Psoas muscle (tissue), 8 donors: ENCODE data around the gene DENND1B. TPM values are rescaled to one million over a fixed set of nuclear protein-coding genes. Genes with fewer than 3 reads are reported as not detected.

Experiments used
- ATAC-seq, 4 donors: fragments of 200-7000 bp; cut with Tn5 transposase; one replicate each; pipeline ENCODE4 v1.9.1; 2020; ENCODE audit warnings: moderate library complexity in 3 of 4, mild to moderate bottlenecking in 2 of 4
- DNase-seq, 2 donors: peaks; one replicate each; pipeline ENCODE4 v3.0.0-alpha.2; 2020
- H3K27ac ChIP-seq: fragments of 200-600 bp; one replicate; pipeline ENCODE4 v1.8.0; 2022
- H3K27me3 ChIP-seq, 3 donors: fragments of 200-600 bp in 1 of 3; one replicate each; pipeline versions ENCODE4 v1.6.1 to v1.8.0; 2013 to 2022; ENCODE audit warnings: low read length in 2 of 3, mild to moderate bottlenecking in 2 of 3, moderate library complexity in 1 of 3; ENCODE audit not compliant: insufficient read depth in 3 of 3
- H3K36me3 ChIP-seq, 2 donors: fragments of 200-600 bp in 1 of 2; one replicate each; pipeline versions ENCODE4 v1.6.1 to v1.8.0; 2013 to 2022; ENCODE audit warnings: low read depth in 1 of 2, mild to moderate bottlenecking in 1 of 2, moderate library complexity in 1 of 2; ENCODE audit not compliant: insufficient read depth in 1 of 2
- H3K4me1 ChIP-seq: fragments of 200-600 bp; one replicate; pipeline ENCODE4 v1.8.0; 2022
- H3K4me3 ChIP-seq: fragments of 200-600 bp; one replicate; pipeline ENCODE4 v1.8.0; 2022; ENCODE audit warnings: mild to moderate bottlenecking
- H3K9me3 ChIP-seq: fragments of 200-600 bp; one replicate; pipeline ENCODE4 v1.8.0; 2022
- WGBS, 3 donors: extraction: QIAGEN DNeasy Blood & Tissue Kit; methylation state at CpG; one replicate each; pipeline versions ENCODE4 v1.1.6 to v1.1.7; 2013; 5-methylcytosine and 5-hydroxymethylcytosine counted together
- intact Hi-C, 2 donors: fragments of 100-400 bp; cut with DNase I; formaldehyde crosslinking; loops; one replicate each; pipeline versions ENCODE4 v1.11.0 to v1.14.2; 2022
- polyA plus RNA-seq, 3 donors: library from polyadenylated mRNA; stranded (reverse); fragments of 200-250 nt; gene quantifications; one replicate each; pipeline ENCODE4 v1.2.3, GENCODE V29; 2013
- total RNA-seq, 4 donors: library from RNA; stranded (reverse); fragmentation: NEBNext Ultra II Directional in 2 of 4; extraction: Animal tissue kit (Norgen Biotek cat#: 25700) in 2 of 4; gene quantifications; one replicate each; pipeline versions ENCODE4 v1.2.1 to v1.2.4, GENCODE V29; 2021 to 2023
- TF ChIP-seq, protein P1 (sequence below): fragments of 200-600 bp; IDR thresholded peaks from one replicate; pipeline ENCODE4 v1.8.0; 2022; ENCODE audit warnings: antibody characterized with exemption
- donor health status: healthy with polysubstance abuse.
- donor health status: DM: no; HTN: no; CAD: no; lungs with moderate emphysema.
- donor health status: Bipolar disorder and iron deficiency.
- donor health status: healthy.
- donor health status: DM: yes; HTN: yes; CAD: no.
- donor health status: DM: no; HTN: no; CAD: no.
- donor health status: DM: no; HTN: no; CAD: no.
- donor health status: DM: yes; HTN: yes; CAD: no.

DENND1B gene
- total and polyA plus RNA-seq, 7 donors = 1.4 to 11.5 (median 6.2) TPM

DNA sequence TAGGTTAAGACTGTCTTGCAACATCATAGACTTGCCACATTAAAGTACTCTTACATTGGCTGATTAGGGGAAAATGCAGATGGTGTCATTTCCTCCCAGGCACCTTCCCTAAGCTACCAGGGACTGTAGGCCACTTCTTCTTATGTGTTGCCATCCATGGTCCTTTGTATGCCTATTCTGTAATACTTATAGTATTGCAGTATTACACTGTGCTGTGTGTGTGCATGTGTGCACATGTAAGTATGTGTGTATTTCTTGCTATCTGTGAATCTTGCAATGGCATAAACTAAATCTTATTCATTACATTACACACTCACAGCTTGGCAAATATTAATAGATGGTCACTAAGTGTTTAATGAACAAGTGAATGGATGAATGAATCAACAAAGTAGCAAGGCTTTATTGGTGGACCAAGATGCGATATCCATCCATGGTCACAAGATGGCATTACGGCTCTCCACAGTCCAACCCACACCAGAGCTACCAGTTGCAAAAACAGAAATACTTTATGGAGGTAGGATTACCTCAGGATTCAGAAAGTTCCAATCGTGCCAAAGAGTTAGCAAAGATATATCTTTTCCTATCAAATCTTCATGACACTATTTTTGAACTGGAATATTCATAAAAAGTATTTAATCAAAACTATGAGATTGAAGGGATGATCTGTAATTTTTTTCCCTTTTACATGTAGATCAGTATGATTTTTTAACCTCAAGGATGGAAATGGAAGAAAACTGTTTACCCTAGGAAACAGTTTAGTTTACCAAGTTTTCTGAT, 160.2 kb downstream of the DENND1B start:
- TF ChIP-seq, protein P1, sequence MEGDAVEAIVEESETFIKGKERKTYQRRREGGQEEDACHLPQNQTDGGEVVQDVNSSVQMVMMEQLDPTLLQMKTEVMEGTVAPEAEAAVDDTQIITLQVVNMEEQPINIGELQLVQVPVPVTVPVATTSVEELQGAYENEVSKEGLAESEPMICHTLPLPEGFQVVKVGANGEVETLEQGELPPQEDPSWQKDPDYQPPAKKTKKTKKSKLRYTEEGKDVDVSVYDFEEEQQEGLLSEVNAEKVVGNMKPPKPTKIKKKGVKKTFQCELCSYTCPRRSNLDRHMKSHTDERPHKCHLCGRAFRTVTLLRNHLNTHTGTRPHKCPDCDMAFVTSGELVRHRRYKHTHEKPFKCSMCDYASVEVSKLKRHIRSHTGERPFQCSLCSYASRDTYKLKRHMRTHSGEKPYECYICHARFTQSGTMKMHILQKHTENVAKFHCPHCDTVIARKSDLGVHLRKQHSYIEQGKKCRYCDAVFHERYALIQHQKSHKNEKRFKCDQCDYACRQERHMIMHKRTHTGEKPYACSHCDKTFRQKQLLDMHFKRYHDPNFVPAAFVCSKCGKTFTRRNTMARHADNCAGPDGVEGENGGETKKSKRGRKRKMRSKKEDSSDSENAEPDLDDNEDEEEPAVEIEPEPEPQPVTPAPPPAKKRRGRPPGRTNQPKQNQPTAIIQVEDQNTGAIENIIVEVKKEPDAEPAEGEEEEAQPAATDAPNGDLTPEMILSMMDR = peak; percentile 64
- no peaks in the 10 kb centered on the region for H3K27me3 ChIP-seq
- H3K4me1 ChIP-seq = peaks cover 16% of the 10 kb centered on the region
- no peak overlapping the region for H3K4me3 ChIP-seq
- ATAC-seq (peak; percentile 71 to 90 (median 80)), DNase-seq (no peak)
- H3K27ac ChIP-seq = no peak overlapping the region
- intact Hi-C loops = loop anchor here (5.0 to 10.0 kb wide), 3 partner anchors 252 to 850 kb away; no protein-coding TSS in a partner anchor
- H3K9me3 ChIP-seq = no peaks in the 10 kb centered on the region
- WGBS, 3 donors = 30 to 47% (median 33%) methylated on average over 3 of the region's 3 CpGs
- H3K36me3 ChIP-seq = no peaks in the 10 kb centered on the region

DNA sequence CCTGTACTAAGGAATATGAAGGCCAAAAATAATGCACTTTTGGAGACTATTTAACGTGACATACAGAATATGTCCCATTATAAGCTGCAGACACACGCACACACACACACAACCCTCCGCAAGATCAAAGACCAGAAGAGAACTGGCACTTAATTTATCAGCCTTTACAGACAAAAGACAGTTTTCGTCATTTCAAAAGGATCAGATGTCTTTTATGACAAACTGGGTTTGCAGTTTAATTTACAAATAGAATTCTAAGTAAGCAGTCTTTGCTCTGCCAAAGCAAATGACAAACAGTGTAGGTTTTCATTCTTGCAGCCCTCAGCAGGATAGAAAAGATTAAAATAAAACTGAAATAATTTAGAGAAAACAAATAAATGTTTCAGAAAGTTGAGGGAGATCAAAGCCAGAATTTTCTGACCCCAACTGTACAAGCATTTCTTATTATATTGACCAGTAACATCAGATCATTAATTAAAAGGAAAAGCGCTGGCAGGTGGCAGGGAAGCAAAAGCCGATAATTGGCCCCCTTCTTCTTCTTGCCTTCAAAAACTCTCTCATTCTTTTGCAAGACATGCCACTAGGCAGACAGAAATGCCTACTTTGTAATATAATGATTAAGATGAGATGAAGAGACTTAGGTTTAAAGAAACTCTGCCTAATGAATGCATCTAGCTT, 169.0 kb downstream of the DENND1B start:
- Histone ChIP-seq H3K36me3 (no peaks in the 10 kb centered on the region), H3K4me1 (no peaks in the 10 kb centered on the region), H3K4me3 (no peak overlapping the region), H3K27me3 (no peaks in the 10 kb centered on the region), H3K9me3 (no peaks in the 10 kb centered on the region), H3K27ac (no peak overlapping the region)
- intact Hi-C loops = no loop called here
- no peak for ATAC-seq
- TF ChIP-seq, protein P1 = no peak
- WGBS, 3 donors = 93 to 96% (median 94%) methylated on average over 6 of the region's 6 CpGs
- no peak for DNase-seq

DNA sequence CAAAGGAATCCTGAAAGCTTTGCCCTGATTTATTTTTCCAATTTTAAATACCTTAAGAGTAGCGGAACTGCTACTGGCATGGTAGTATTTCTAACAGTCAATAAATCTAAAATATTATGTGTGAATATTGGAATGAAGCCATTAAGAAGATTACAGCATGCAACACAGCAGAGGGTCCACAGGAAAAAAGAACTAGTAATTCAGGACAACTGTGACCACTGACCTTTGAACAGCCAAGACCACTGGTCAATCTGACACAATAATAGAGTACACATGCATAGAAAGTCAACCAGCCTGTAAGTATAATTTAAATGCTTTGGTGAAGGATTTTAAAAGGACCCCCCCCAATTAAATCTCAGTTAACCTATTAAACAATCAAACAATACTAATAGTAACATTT, 171.0 kb downstream of the DENND1B start:
- TF ChIP-seq, protein P1 = no peak
- H3K27me3 ChIP-seq = no peaks in the 10 kb centered on the region
- no peak overlapping the region for H3K4me3 ChIP-seq
- H3K36me3 ChIP-seq = peaks cover 0 to 2% of the 10 kb centered on the region in 2 donors
- intact Hi-C loops = no loop called here
- no peaks in the 10 kb centered on the region for H3K4me1 ChIP-seq
- H3K27ac ChIP-seq = no peak overlapping the region
- WGBS, 3 donors = 71 to 93% (median 71%) methylated on average over 1 of the region's 1 CpG
- no peak for DNase-seq
- no peaks in the 10 kb centered on the region for H3K9me3 ChIP-seq
- no peak for ATAC-seq

DNA sequence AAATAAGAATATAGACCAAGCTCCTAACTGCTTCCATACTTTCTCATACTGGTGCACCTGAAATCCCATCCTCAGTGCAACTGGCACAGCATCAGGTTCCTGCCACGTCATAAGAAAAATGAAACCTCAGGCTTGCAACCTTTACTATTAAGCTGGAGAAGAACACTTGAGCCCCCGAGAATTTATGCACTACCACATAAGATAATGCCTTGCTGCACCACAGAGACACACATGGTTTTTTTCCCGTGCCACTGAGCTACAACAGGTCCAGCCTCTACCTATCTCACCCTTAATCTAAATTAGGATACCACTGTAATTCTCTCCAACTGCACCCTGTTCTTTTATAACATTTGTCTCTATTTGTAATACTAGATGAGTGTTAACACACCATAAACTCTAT, 174.5 kb downstream of the DENND1B start:
- DNase-seq (no peak), ATAC-seq (peak in 1 of 4 donors; percentile 32)
- H3K36me3 ChIP-seq = peaks cover 0 to 2% of the 10 kb centered on the region in 2 donors
- H3K27ac ChIP-seq = no peak overlapping the region
- H3K4me1 ChIP-seq = no peaks in the 10 kb centered on the region
- intact Hi-C loops = no loop called here
- H3K9me3 ChIP-seq = no peaks in the 10 kb centered on the region
- H3K4me3 ChIP-seq = no peak overlapping the region
- 32 to 57% (median 35%) methylated on average over 3 of the region's 3 CpGs for WGBS, 3 donors
- no peaks in the 10 kb centered on the region for H3K27me3 ChIP-seq
- TF ChIP-seq, protein P1 = no peak
